HG03060 (cell line): ENCODE results near the gene SEMA3A.
"Not testable (repeated sequence)": the region's sequence is repeated elsewhere in the genome, so short reads cannot be mapped to it uniquely, and the experiment has no call there.

Source experiments
- ATAC-seq: cut with Tn5 transposase; IDR thresholded peaks from one replicate; pipeline ENCODE4 v1.9.1; 2021; ENCODE audit warnings: low read depth, moderate number of reproducible peaks; ENCODE audit not compliant: unreplicated experiment

The SEMA3A gene

DNA sequence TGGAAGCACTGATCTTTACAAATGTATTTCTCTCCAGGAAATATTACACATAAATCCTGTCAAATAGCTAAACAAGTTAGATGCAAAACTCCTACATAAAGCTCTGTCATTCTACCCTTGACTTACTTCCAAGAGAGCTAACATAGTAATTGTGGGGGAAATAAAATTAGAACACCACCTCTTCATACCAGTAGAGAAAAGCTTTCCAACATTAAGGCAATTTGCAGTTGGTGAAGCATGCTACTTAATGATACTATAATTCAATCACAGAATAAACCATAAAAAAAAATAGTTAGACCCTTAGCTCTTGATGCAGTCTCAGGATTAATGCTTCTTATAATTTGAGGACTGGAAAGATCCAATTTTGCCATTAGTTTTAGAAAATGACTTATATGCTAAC is 35.2 kb downstream of the SEMA3A start:
- no peak for ATAC-seq

DNA sequence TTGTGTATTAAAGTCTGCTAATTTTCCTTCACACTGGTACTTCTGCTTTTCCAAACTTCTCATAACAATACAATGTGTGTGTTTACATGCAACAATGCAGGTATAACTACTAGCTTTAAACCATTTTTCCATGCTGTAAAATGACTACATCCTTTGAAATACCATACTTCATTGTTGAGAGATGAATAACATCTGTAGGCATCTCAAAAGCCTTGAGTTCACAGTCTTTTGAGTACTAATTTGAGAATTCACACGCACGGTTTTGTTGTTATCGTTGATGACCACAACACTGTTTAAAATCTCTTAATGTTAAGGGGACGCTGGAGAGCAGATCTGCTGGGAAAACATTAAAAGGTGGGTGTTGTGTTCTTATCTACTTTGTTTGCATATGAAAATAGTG is 37.4 kb downstream of the SEMA3A start:
- ATAC-seq = no peak

DNA sequence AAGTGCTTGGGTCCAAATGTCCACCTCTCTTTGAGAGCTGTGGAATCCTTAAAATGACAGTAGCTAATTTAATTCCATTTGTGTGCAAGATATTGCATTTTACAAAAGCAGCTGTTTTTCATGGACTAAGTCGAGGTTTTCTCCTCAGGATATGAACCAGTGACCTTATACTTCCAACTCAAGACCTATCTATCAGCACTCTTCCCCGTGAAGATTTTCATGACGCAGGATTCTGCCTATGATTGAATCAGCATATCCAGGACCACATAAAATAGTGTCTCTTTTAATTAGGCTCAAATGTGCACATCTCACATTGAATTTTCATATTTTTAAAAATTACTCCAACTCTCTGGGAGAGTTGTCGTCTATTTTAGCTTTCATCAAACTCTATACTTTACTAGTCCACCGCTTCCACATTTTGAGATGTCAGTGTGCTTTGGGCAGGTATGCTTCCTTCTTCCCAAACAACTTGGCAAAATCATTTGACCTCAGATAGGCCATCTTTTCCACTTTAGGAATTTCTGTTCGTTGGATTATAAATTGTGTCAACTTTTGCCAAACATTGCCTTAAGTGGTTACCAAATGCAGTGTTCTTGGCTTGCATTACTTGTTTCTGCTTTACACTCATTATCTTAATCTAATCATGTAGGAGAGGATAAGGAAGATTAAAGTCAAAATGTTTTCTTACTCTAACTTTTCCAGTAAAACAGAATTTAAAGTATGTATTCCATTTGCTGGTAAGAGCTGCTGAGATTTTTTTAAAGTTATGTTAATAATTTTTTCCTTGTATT is 39.4 kb downstream of the SEMA3A start:
- no peak for ATAC-seq

DNA sequence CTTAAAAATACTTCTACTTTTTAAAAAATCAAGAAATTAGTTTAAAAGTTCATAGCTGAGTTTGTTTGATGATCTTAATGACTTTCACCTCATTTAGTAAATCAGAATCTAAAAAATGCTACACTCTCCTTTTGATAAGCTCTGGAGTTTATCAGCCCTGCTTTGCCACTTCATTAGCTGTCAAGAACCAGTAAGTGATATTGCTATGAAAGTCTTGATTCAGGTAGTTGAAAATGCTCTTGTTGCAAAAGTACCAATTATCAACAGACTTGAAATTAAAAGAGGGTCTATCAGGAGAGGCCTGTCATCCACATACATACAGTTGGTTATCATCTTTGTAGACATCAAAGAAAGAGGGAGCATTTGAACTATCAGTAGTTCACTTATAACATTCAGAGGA is 41.6 kb downstream of the SEMA3A start:
- ATAC-seq = no peak

DNA sequence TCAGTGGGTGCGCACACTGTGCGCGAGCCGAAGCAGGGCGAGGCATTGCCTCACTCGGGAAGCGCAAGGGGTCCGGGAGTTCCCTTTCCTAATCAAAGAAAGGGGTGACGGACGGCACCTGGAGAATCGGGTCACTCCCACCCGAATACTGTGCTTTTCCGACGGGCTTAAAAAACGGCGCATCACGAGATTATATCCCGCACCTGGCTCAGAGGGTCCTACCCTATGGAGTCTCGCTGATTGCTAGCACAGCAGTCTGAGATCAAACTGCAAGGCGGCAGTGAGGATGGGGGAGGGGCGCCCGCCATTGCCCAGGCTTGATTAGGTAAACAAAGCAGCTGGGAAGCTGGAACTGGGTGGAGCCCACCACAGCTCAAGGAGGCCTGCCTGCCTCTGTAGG is 44.2 kb downstream of the SEMA3A start:
- not testable (repeated sequence) for ATAC-seq

DNA sequence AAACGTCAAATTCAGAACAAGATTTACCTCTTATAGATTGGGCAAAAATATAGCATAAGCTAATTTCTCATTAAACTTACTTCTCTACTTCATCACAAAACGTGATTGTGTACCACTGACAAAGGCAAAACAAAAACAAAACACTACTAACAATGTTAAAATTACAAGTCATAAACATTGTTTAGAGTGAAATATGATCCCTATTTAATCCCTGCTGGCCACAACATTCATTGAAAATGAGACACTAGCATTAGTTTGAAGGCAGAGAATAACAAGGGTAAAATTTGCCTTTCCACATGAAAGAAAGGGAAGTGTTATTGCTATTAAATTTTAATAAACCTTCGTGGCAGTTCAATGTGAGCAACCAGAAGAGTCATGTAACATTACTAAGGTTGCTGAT is 45.0 kb downstream of the SEMA3A start:
- no peak for ATAC-seq

DNA sequence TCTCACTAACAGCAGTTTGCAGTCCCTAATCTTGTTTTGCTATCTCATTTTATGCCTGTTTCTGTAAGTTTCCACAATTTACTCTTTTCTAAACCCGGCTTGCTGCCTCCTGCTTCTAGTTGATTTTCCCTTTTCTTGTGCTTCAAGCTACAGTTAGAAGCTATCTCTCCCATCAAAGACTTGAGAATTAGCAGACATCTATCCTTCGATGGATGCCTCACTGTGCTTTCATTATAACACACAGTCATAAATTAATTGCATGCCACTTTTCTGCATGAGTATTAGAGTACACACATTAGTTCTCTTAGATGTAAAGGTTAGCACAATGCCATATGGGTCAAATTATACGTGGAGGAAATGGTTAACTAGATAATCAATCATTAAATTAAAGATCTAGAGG is 48.7 kb downstream of the SEMA3A start:
- ATAC-seq = no peak

DNA sequence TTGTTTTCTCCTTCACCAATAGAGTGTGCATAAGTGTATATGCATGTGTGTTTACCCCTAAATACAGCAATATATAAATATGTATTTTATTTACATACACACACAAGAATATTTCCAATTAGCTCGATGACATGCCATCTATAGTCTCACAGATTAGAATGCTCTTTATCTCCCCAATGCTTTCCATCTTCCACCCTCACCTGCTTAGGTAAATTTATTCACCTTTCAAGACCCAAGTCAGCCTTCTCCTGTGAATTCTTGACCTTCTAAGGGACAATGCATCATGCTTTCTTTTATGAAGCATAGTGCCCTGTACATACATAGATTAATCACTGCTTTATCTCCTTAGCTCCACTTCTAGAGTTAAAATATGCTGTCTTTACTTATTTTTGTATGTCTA is 49.7 kb downstream of the SEMA3A start:
- ATAC-seq = no peak

DNA sequence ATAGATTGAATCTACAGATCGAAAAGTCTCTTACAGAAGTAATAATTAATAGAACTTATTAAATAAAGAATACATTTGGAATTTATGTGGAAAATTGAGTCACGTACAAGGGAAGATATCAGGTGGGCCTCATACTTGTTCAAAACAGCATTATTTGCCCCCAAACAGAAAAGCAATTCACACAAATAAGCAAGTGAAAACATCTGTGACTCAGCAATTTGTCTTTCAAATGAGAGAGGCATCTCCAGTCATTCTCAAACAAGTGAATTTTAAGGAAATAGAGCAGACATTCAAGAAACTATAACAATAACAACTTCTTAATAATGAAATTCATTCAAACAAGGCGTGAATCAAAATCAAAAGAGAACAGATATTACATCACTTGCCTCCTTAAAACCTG is 50.1 kb downstream of the SEMA3A start:
- ATAC-seq = no peak

DNA sequence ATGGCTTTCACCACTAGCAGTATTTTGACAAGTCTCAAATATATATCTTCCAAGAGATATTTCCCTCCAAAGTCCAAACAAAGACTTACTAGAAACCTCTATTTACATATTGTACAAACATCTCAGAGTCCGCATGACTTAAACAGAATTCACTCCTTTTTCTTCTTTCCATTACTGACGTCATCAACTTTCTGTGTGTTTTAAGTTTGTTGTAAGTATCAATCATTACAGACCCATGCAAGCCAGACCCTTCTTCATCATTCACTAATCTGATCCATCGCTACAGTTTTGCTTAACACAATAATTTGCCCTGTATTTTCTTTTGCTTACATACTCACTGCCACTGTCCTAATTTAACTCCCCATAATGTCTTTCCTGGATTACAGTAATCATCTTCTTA is 51.9 kb downstream of the SEMA3A start:
- ATAC-seq = no peak

DNA sequence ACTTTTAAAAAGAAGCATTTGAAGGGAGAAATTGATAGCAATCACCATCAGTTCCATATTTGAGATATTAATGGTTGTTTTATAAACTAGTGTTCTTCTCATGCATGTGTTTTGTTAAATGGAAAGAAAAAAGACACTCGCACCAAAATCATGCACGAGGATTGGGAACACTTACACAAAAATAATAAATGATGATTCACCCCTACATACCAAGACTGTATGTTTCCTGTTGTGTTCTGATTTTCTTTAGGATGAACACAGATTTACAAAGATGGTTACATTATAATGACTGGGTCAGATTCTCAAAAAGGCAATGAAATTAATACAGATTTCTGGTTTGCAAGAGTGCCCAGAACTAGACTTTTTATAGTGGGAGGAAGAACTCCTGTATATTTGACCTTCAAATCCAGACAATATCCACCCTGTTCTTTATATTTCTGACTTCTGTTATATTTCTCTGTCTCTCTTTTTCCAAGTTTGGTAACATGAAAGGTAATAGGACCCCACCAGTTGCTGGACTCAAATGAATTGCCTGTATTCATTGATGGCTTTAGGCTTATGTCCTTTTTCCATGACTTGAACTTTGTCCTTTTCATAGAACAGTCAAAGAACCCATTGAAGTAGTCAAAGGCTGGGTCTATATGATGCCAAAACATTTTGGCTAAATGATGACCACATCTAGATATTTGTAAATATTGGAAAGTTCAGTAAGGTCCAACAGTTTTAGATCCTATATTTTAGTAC is 54.4 kb downstream of the SEMA3A start:
- ATAC-seq = no peak

DNA sequence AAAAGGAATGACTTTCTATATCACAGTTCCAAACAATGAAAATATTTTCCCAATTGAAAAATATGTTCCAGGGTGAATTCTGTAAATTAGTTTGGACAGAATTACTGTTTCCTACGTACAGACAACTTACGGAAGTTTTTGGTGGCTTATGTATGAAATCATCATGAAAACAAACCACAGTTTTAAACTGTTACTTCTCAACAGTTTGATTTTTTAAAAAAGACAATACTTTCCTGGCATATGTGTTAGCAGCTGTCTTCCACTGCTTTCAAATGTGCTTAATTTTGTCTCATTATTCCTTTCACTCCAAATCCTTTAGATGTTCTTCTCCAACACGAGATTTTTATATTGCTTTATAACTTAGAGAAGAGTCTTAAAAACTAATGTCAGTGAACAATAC is 56.2 kb downstream of the SEMA3A start:
- ATAC-seq = no peak

DNA sequence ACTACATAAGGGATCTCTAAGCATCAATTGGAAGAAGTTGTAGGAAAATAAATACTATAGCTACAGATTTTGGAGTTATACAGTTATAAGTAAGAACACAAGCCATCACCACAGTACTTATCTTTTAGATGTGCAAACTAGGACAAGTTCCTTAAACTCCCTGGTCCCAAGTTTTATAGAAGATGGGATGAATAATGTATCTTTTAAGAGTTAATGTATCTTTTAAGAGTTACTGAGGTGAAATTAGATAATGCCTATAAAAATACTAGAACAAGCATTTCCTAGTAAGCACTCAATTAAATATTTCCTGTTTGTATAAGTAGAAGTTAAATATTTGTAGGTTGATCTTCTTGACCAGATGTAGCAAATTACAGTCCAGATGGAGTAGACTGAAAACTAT is 56.8 kb downstream of the SEMA3A start:
- no peak for ATAC-seq

DNA sequence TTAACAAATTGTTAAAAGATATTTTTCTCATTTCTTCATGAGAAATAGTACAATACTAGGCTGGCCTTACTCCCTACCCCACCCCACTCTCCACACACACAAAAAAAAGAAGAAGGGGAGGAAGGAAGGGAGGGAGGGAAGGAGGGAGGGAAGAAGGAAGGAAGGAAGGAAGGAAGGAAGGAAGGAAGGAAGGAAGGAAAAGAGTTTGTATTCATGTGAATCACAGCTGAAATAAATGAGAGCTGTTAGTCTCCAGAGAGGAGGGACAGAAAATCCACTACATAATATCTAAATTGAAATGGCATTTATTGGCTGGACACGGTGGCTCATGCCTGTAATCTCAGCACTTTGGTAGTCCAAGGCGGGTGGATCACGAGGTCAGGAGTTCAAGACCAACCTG is 57.8 kb downstream of the SEMA3A start:
- ATAC-seq = no peak

DNA sequence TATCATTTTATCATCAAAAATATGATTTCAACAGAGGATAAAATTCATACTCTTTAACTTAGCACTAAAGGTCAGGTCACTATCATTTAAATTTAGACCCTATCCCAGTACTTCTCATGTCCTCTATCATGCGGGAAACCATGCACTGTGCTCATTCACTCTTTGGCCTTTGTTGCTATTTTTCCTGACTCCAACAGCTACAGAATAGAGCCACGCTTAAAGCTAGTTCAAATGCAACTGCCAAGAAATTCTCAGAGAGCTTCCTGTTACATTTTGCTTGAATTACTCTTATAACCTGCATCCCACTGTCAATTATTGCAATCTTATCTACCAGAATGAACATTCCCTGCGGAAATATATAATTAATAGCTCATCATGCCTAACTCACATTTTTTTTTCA is 58.3 kb downstream of the SEMA3A start:
- no peak for ATAC-seq

DNA sequence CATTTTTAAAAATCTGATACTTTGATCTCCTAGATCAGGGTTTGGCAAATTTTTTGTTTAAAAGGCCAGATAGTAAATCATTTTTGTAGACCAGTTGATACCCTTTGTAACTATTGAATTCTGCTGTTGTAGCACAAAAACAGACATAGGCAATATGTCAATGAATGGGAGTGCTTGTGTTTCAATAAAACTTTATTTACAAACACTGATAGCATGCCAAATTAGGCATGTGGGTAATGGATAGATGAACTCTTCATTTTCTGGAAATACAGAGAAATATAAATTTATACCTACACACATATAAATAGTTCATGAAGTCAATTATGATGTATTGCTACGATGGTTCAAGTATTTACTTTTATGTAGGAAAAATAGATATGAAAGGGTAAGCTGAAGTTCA is 60.4 kb downstream of the SEMA3A start:
- no peak for ATAC-seq

DNA sequence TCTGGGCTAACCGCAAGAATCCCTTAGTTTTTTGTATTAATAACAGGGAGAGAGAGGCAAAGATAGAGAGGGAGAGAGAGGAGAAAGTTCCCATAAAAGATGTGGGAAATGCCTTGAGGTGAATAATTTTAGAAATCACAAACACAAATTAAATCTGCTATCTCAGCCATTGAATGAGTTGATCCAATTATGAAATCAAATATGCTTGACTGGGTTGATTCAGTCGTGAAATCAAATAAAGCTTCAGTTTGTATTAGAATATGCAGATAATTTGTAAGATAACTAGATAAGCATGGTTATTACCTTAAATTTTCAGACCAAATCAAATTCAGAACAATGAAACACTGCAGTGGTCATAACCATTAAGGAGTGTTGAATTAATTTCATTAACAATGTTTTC is 68.9 kb downstream of the SEMA3A start:
- no peak for ATAC-seq

DNA sequence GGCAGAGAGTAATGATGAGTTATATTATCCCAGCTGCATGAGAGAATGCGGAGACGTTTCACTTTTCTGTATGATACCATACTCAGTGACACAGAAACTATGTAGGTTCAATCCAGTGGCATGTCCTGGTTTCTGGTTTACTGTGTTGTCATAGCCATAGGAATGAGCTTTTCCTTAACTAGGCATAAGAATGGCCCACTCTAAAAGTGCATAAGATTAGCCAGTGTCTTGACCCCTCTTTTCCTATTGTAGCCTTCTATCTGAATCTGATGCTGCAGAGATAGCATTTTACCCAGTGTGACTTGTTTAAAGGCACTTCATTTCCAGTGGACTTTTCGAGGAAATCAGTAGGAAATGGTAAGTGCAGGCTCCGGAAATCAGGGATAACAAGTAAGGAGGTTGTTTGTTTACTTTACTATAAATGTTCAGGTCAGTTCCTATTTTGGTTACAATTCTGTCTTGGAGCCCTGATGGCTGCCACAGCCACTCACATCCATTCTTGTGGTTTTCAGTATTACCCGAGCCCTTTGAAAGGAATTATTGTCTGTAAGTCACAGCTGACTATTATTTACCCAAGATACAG is 70.5 kb downstream of the SEMA3A start:
- ATAC-seq = no peak

DNA sequence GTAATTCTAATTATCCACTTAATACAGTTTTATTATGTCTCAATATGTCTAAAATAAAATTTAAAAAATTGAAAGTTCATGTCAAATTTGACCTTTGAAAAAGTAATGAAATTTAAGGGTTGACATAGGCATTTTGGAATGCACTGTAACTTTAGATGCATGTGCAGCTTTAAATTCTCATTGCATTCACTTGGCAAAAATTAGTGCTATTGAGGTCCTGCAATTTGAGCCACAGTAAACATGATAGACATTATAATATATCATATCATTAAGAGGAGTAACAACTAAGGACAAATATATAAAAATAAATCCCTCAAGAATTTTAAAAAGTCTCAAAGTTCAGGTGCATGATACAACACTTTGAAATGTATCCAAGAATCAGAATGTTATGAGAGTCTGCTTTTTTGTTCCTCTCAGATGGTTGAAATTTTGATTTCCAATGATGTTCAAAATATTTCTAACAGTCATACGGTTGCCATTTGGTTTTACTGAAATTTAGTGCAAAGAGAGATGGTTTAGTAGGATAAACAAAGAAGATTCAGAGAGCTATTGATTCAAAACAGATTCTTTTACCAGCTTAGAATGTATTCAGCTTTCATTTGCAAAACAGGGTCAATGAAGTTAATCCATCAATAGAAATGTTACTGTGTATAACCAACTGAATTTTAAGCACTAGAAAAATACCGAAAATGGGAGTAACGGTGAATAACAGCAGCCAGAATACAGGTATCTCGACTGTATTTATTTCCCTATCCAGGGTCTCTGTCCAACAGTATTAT is 71.8 kb downstream of the SEMA3A start:
- ATAC-seq = no peak

DNA sequence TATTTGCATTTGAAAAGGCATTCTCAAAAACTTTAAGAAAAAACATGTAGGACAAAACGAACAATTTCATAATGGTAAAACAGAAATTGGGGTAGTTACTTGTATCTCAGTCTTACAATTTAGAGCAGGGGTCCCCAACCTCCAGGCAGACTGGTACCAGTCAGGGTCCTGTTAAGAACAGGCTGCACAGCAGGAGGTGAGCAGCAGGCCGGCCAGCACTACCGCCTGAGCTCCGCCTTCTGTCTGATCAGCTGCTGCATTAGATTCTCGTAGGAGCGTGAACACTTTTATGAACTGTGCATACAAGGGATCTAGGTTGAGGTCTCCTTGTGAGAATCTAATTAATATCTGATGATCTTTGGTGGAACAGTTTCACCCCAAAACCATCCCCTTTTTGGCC is 77.3 kb downstream of the SEMA3A start:
- ATAC-seq = no peak
